MM.1S (cell line): Measurements from ENCODE around the gene S100A4.

Experiments
- DNase-seq: peaks from one replicate; pipeline ENCODE4 v3.0.0-alpha.2; 2015
- H2AFZ ChIP-seq: fragments of 300-600 bp; sonication (generic); 2 replicates; pipeline ENCODE4 v1.6.0; 2016; ENCODE audit warnings: antibody characterized with exemption, low read length
- H3F3A ChIP-seq: fragments of 300-600 bp; sonication (generic); 2 replicates; pipeline ENCODE4 v1.6.1; 2016; ENCODE audit warnings: mild to moderate bottlenecking, antibody characterized with exemption, low read length, moderate library complexity, mixed read lengths; ENCODE audit not compliant: insufficient read depth
- H3K27ac ChIP-seq: fragments of 300-600 bp; sonication (generic); 2 replicates; pipeline ENCODE4 v1.5.1; 2016; ENCODE audit warnings: mild to moderate bottlenecking, low read length
- H3K27me3 ChIP-seq: fragments of 300-600 bp; sonication (generic); replicated peaks from 2 replicates; pipeline ENCODE4 v1.6.0; 2016; ENCODE audit warnings: low read length; ENCODE audit not compliant: insufficient read depth
- H3K36me3 ChIP-seq: fragments of 300-600 bp; sonication (generic); replicated peaks from 2 replicates; pipeline ENCODE4 v1.6.1; 2016; ENCODE audit warnings: mild to moderate bottlenecking, low read length, mixed read lengths; ENCODE audit not compliant: insufficient read depth
- H3K4me1 ChIP-seq: fragments of 300-600 bp; sonication (generic); 2 replicates; pipeline ENCODE4 v1.6.1; 2016; ENCODE audit warnings: low read length, mixed read lengths
- H3K4me2 ChIP-seq: fragments of 300-600 bp; sonication (generic); 2 replicates; pipeline ENCODE4 v1.6.0; 2016; ENCODE audit warnings: low read depth, low read length
- H3K4me3 ChIP-seq: fragments of 300-600 bp; sonication (generic); 2 replicates; pipeline ENCODE4 v1.5.1; 2016; ENCODE audit warnings: low read length, mixed read lengths
- H3K79me2 ChIP-seq: fragments of 300-600 bp; sonication (generic); 2 replicates; pipeline ENCODE4 v1.6.1; 2016; ENCODE audit warnings: mixed run types, low read length, mixed read lengths
- H3K9ac ChIP-seq: fragments of 300-600 bp; sonication (generic); 2 replicates; pipeline ENCODE4 v1.6.1; 2016; ENCODE audit warnings: low read length, mixed read lengths
- H3K9me2 ChIP-seq: fragments of 300-600 bp; sonication (generic); replicated peaks from 2 replicates; pipeline ENCODE4 v1.6.1; 2016; ENCODE audit warnings: mild to moderate bottlenecking, low read length, mixed read lengths; ENCODE audit not compliant: insufficient read depth
- H3K9me3 ChIP-seq: fragments of 300-600 bp; sonication (generic); replicated peaks from 2 replicates; pipeline ENCODE4 v1.6.1; 2016; ENCODE audit warnings: mild to moderate bottlenecking, low read length, mixed read lengths; ENCODE audit not compliant: insufficient read depth
- H4K20me1 ChIP-seq: fragments of 300-600 bp; sonication (generic); 2 replicates; pipeline ENCODE4 v1.6.1; 2016; ENCODE audit warnings: mild to moderate bottlenecking, low read length, moderate library complexity, mixed read lengths; ENCODE audit not compliant: insufficient read depth
- CTCF ChIP-seq: fragments of 300-600 bp; sonication (generic); IDR thresholded peaks from 2 replicates; pipeline ENCODE4 v1.5.1; 2016; ENCODE audit warnings: antibody characterized with exemption, low read length, mixed read lengths
- EZH2 ChIP-seq: fragments of 300-600 bp; sonication (generic); optimal IDR thresholded peaks from 2 replicates; pipeline ENCODE3; 2017; ENCODE audit warnings: low read depth, mild to moderate bottlenecking, antibody characterized with exemption, low read length, mixed read lengths
- EZH2phosphoT487 ChIP-seq: fragments of 300-600 bp; sonication (generic); IDR thresholded peaks from 2 replicates; pipeline ENCODE4 v1.6.1; 2018; ENCODE audit warnings: antibody characterized with exemption, low read length

Gene S100A4

DNA sequence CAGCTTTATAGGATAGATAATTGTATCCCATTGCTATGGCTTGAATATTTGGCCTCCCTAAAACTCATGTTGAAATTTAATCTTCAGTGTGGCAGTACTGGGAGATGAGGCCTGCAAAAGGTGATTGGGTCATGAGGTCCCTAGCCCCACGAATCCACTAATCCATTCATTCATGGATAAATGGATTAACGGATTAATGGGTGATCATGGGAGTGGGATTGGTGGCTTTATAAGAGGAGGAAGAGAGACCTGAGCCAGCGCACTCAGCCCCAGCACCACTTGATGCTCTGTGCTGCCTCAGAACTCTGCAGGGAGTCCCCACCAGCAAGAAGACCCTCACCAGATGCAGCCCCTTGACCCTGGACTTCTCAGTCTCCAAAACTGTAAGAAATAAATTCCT is 41.8 kb downstream of the S100A4 start:
- no peaks in the 10 kb centered on the region for H3K79me2 ChIP-seq
- H3F3A ChIP-seq, result no peaks in the 10 kb centered on the region
- H3K4me3 ChIP-seq, result no peak overlapping the region
- no peak overlapping the region for H3K27ac ChIP-seq
- H2AFZ ChIP-seq, result no peak overlapping the region
- no peaks in the 10 kb centered on the region for H3K4me1 ChIP-seq
- H3K4me2 ChIP-seq, result no peak overlapping the region
- H3K27me3 ChIP-seq, result no peaks in the 10 kb centered on the region
- H4K20me1 ChIP-seq, result no peaks in the 10 kb centered on the region
- H3K9me3 ChIP-seq, result no peaks in the 10 kb centered on the region
- DNase-seq, result no peak
- H3K9ac ChIP-seq, result no peak overlapping the region
- H3K9me2 ChIP-seq, result no peaks in the 10 kb centered on the region
- no peaks in the 10 kb centered on the region for H3K36me3 ChIP-seq
- no peak for TF ChIP-seq EZH2phosphoT487
- TF ChIP-seq CTCF, result no peak
- TF ChIP-seq EZH2, result no peak

DNA sequence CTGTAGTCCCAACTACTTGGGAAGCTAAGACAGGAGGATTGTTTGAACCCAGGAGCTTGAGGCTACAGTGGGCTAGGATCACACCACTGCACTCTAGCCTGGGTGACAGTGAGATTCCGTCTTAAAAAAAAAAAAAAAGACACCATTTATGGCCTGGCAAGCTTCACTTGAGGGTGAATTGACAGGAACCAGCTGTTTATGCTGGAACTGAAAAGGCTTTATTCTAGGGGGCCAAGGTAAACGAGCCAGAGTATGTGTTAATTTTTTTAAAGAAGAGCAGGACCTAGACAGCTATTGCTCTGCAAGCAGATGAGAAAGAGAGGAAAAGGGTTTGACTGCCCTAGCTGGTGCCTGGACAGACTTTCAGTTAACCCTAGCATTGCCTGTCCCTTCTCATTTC is 46.9 kb downstream of the S100A4 start:
- Histone ChIP-seq H3K9ac (no peak overlapping the region), H3K79me2 (no peaks in the 10 kb centered on the region), H3K36me3 (no peaks in the 10 kb centered on the region), H3K4me3 (no peak overlapping the region), H3F3A (no peaks in the 10 kb centered on the region), H3K4me1 (no peaks in the 10 kb centered on the region), H3K9me3 (no peaks in the 10 kb centered on the region), H3K4me2 (no peak overlapping the region), H3K27ac (no peak overlapping the region), H2AFZ (no peak overlapping the region), H4K20me1 (no peaks in the 10 kb centered on the region), H3K9me2 (no peaks in the 10 kb centered on the region), H3K27me3 (no peaks in the 10 kb centered on the region)
- TF ChIP-seq CTCF (no peak), EZH2phosphoT487 (no peak), EZH2 (no peak)
- no peak for DNase-seq

DNA sequence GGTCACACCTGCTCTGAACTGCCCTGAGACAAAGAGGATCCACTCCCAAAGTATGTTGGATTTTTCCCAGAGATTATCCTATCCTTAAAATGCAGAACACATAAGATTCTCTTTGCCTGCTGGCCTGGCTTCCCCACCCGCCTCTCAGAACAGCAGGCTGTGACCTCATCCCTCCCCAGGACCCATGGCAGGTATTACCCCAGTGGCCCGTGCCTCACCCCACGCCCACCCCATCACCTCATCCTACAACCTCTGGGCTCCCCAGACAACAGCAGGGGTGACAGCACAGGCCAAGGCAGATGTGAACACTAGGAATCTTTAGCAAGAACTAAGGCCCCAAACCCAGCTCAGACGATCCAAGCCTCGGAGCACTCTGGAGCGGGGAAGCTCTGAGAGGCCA is 50.1 kb downstream of the S100A4 start:
- Histone ChIP-seq H3K9me2 (no peaks in the 10 kb centered on the region), H3K36me3 (no peaks in the 10 kb centered on the region), H3K27me3 (no peaks in the 10 kb centered on the region), H3K79me2 (no peaks in the 10 kb centered on the region), H3K4me1 (no peaks in the 10 kb centered on the region), H3F3A (no peaks in the 10 kb centered on the region), H3K9ac (no peak overlapping the region), H3K9me3 (no peaks in the 10 kb centered on the region), H2AFZ (no peak overlapping the region), H3K4me2 (no peak overlapping the region), H3K4me3 (no peak overlapping the region), H4K20me1 (no peaks in the 10 kb centered on the region), H3K27ac (no peak overlapping the region)
- no peak for TF ChIP-seq CTCF
- no peak for TF ChIP-seq EZH2phosphoT487
- no peak for TF ChIP-seq EZH2
- no peak for DNase-seq
